IMR-90 (cell line): ENCODE results near the gene CALR. TPM values are rescaled to one million over a fixed set of nuclear protein-coding genes. Genes with fewer than 3 reads are reported as not detected.

ENCODE experiments used
- ATAC-seq: fragments of 200-7000 bp; cut with Tn5 transposase; 2 replicates; pipeline ENCODE4 v1.9.1; 2020; ENCODE audit warnings: low read depth, mild to moderate bottlenecking, moderate library complexity
- BruUV-seq: library from RNA; stranded (reverse); fragments of 400-500 nt; replicated peaks from 2 replicates; lab custom pipeline; 2021; lab: Mats Ljungman, UMichigan
- CTCF ChIA-PET: fragments of 300-600 bp; formaldehyde crosslinking; extraction: SDS; loops from one replicate; lab custom pipeline; 2021; ENCODE audit warnings: antibody characterized with exemption; lab: Yijun Ruan, JAX
- POLR2A ChIA-PET: fragments of 300-600 bp; sonication (Branson Sonifier 250); formaldehyde crosslinking; loops from one replicate; lab custom pipeline; 2022; ENCODE audit warnings: antibody characterized with exemption; ENCODE audit not compliant: unreplicated experiment; lab: Charles Lee
- DNase-seq: peaks from one replicate; pipeline ENCODE4 v3.0.0; 2013
- H2AFZ ChIP-seq: replicated peaks from 2 replicates; pipeline ENCODE3; 2013; ENCODE audit warnings: low read length, mild to moderate bottlenecking; ENCODE audit not compliant: poor library complexity
- H2AK5ac ChIP-seq: 2 replicates; pipeline ENCODE4 v1.6.1; 2013; ENCODE audit warnings: low read depth, low read length, inconsistent platforms
- H2AK9ac ChIP-seq: replicated peaks from 2 replicates; pipeline ENCODE3; 2013; ENCODE audit warnings: mild to moderate bottlenecking, low read depth, low read length, moderate library complexity; ENCODE audit not compliant: poor library complexity
- H2BK120ac ChIP-seq: 2 replicates; pipeline ENCODE4 v1.6.1; 2013; ENCODE audit warnings: low read depth, low read length, inconsistent platforms
- H2BK15ac ChIP-seq: 3 replicates; pipeline ENCODE4 v1.6.1; 2013; ENCODE audit warnings: low read depth, low read length, inconsistent platforms
- H2BK20ac ChIP-seq: 2 replicates; pipeline ENCODE4 v1.6.1; 2013; ENCODE audit warnings: low read depth, mild to moderate bottlenecking, inconsistent platforms, low read length, moderate library complexity
- H2BK5ac ChIP-seq: 2 replicates; pipeline ENCODE4 v1.6.1; 2013; ENCODE audit warnings: mild to moderate bottlenecking, low read depth, low read length, inconsistent platforms; ENCODE audit not compliant: poor library complexity, severe bottlenecking
- H3K14ac ChIP-seq: replicated peaks from 2 replicates; pipeline ENCODE4 v1.6.1; 2013; ENCODE audit warnings: low read depth, low read length, inconsistent platforms
- H3K18ac ChIP-seq: 2 replicates; pipeline ENCODE4 v1.6.1; 2013; ENCODE audit warnings: low read depth, low read length, control low read depth
- H3K23ac ChIP-seq: 2 replicates; pipeline ENCODE4 v1.6.1; 2013; ENCODE audit warnings: low read depth, low read length, inconsistent platforms
- H3K27ac ChIP-seq: 2 replicates; pipeline ENCODE4 v1.5.1; 2013; ENCODE audit warnings: mild to moderate bottlenecking, control low read depth, low read length; ENCODE audit not compliant: insufficient read depth
- H3K27me3 ChIP-seq: 2 replicates; pipeline ENCODE4 v1.6.1; 2013; ENCODE audit warnings: low read length; ENCODE audit not compliant: control insufficient read depth, insufficient read depth
- H3K36me3 ChIP-seq: 2 replicates; pipeline ENCODE4 v1.6.1; 2013; ENCODE audit warnings: low read length, mixed read lengths; ENCODE audit not compliant: control insufficient read depth, insufficient read depth
- H3K4ac ChIP-seq: 2 replicates; pipeline ENCODE4 v1.6.1; 2013; ENCODE audit warnings: low read depth, low read length, inconsistent platforms
- H3K4me1 ChIP-seq: 2 replicates; pipeline ENCODE4 v1.6.1; 2013; ENCODE audit warnings: low read length, mixed read lengths; ENCODE audit not compliant: control insufficient read depth, insufficient read depth
- H3K4me2 ChIP-seq: 2 replicates; pipeline ENCODE4 v1.6.1; 2013; ENCODE audit warnings: low read depth, mild to moderate bottlenecking, control low read depth, low read length, moderate library complexity
- H3K4me3 ChIP-seq: 2 replicates; pipeline ENCODE4 v1.5.1; 2013; ENCODE audit warnings: low read depth, mild to moderate bottlenecking, control low read depth, low read length, moderate library complexity; ENCODE audit not compliant: insufficient read depth
- H3K56ac ChIP-seq: 2 replicates; pipeline ENCODE4 v1.6.1; 2013; ENCODE audit warnings: low read length, inconsistent platforms; ENCODE audit not compliant: insufficient read depth; ENCODE audit errors: extremely low read depth
- H3K79me1 ChIP-seq, 2 experiments: 2 replicates each; pipeline ENCODE4 v1.6.1; 2013; ENCODE audit warnings: low read length in 2 of 2, inconsistent platforms in 1 of 2, low read depth in 1 of 2
- H3K9ac ChIP-seq: 2 replicates; pipeline ENCODE4 v1.6.1; 2013; ENCODE audit warnings: low read depth, low read length, control low read depth
- H3K9me1 ChIP-seq: 2 replicates; pipeline ENCODE4 v1.6.1; 2013; ENCODE audit warnings: low read length, inconsistent platforms; ENCODE audit not compliant: insufficient read depth
- H3K9me3 ChIP-seq: 2 replicates; pipeline ENCODE4 v1.6.1; 2013; ENCODE audit warnings: low read length; ENCODE audit not compliant: control insufficient read depth, insufficient read depth
- H4K20me1 ChIP-seq: 2 replicates; pipeline ENCODE4 v1.6.1; 2013; ENCODE audit warnings: low read length, inconsistent platforms; ENCODE audit not compliant: insufficient read depth
- H4K5ac ChIP-seq: 2 replicates; pipeline ENCODE4 v1.6.1; 2013; ENCODE audit warnings: mild to moderate bottlenecking, low read depth, low read length, control low read depth
- H4K8ac ChIP-seq, 2 experiments: 2 replicates each; pipeline ENCODE4 v1.6.1; 2013; ENCODE audit warnings: low read depth in 2 of 2, low read length in 2 of 2, control low read depth in 1 of 2, inconsistent platforms in 1 of 2
- H4K91ac ChIP-seq: 2 replicates; pipeline ENCODE4 v1.6.1; 2013; ENCODE audit warnings: low read depth, low read length, inconsistent platforms; ENCODE audit not compliant: insufficient read depth
- BHLHE40 ChIP-seq: fragments of 150-350 bp; IDR thresholded peaks from 2 replicates; pipeline ENCODE4 v1.6.1; 2016; ENCODE audit warnings: mild to moderate bottlenecking, low read depth, low read length
- CEBPB ChIP-seq: IDR thresholded peaks from 2 replicates; pipeline ENCODE4 v1.6.1; 2012; ENCODE audit warnings: low read depth, low read length, improper control_type of control experiment
- CHD1 ChIP-seq: IDR thresholded peaks from 2 replicates; pipeline ENCODE4 v1.6.1; 2012; ENCODE audit warnings: low read depth, low read length, improper control_type of control experiment
- CTCF ChIP-seq: conservative IDR thresholded peaks from 2 replicates; pipeline ENCODE4 v1.5.1; 2012; ENCODE audit warnings: mild to moderate bottlenecking, low read depth, low read length, improper control_type of control experiment
- FOS ChIP-seq: fragments of 150-350 bp; IDR thresholded peaks from 2 replicates; pipeline ENCODE4 v1.6.1; 2016; ENCODE audit warnings: low read depth, low read length
- MAFK ChIP-seq: IDR thresholded peaks from 2 replicates; pipeline ENCODE4 v1.6.1; 2012; ENCODE audit warnings: low read depth, low read length, improper control_type of control experiment
- MAZ ChIP-seq: IDR thresholded peaks from 2 replicates; pipeline ENCODE4 v1.6.1; 2012; ENCODE audit warnings: low read depth, mild to moderate bottlenecking, low read length, improper control_type of control experiment, moderate library complexity, borderline replicate concordance
- MXI1 ChIP-seq: IDR thresholded peaks from 2 replicates; pipeline ENCODE4 v1.6.1; 2012; ENCODE audit warnings: low read depth, mild to moderate bottlenecking, low read length, moderate library complexity, borderline replicate concordance
- NFE2L2 ChIP-seq: fragments of 150-350 bp; IDR thresholded peaks from 2 replicates; pipeline ENCODE4 v1.6.1; 2016; ENCODE audit warnings: low read depth, mild to moderate bottlenecking, low read length
- POLR2A ChIP-seq: IDR thresholded peaks from 2 replicates; pipeline ENCODE4 v1.6.1; 2012; ENCODE audit warnings: mild to moderate bottlenecking, low read depth, low read length
- RAD21 ChIP-seq: IDR thresholded peaks from 2 replicates; pipeline ENCODE4 v1.6.1; 2012; ENCODE audit warnings: low read length, improper control_type of control experiment
- RFX5 ChIP-seq: IDR thresholded peaks from 2 replicates; pipeline ENCODE4 v1.8.0; 2012; ENCODE audit warnings: low read depth, mild to moderate bottlenecking, low read length, moderate library complexity
- SMC3 ChIP-seq: fragments of 150-350 bp; IDR thresholded peaks from 2 replicates; pipeline ENCODE4 v1.6.1; 2016; ENCODE audit warnings: low read depth, mild to moderate bottlenecking, antibody characterized with exemption, low read length, moderate library complexity
- USF2 ChIP-seq: fragments of 150-350 bp; IDR thresholded peaks from 2 replicates; pipeline ENCODE4 v1.6.1; 2017; ENCODE audit warnings: mild to moderate bottlenecking, antibody characterized with exemption, low read length, low read depth
- WGBS, 2 experiments: methylation state at CpG; one replicate each; pipeline versions ENCODE4 v1.1.5 to v1.1.7; 2013; ENCODE audit warnings: missing lambda C conversion rate in 2 of 2; ENCODE audit not compliant: insufficient read length in 1 of 2; ENCODE audit errors: extremely low coverage in 2 of 2; 5-methylcytosine and 5-hydroxymethylcytosine counted together
- dilution Hi-C: fragments of 300-500 bp; cut with HindIII; formaldehyde crosslinking; loops from one replicate; pipeline ENCODE4 v1.14.3; 2018; ENCODE audit warnings: low sequenced_read_pairs; ENCODE audit not compliant: unreplicated experiment
- in situ Hi-C: fragments of 300-500 bp; cut with MboI; formaldehyde crosslinking; loops from 3 replicates; pipeline ENCODE4 v1.14.3; 2019; ENCODE audit warnings: low sequenced_read_pairs, inconsistent platforms, mixed read lengths
- intact Hi-C: fragments of 100-400 bp; cut with micrococcal nuclease; formaldehyde crosslinking; loops from 2 replicates; pipeline ENCODE4 v1.10.0; 2022
- polyA plus RNA-seq, 3 experiments: library from polyadenylated mRNA; depleted of rRNA; stranded (reverse); fragments of >200 nt; gene quantifications; 2 replicates each; pipeline ENCODE4 v1.2.3, GENCODE V29; 2012; ENCODE audit warnings: low replicate concordance in 1 of 3
- total RNA-seq: library from RNA; depleted of rRNA; stranded (reverse); fragments of >200 nt; gene quantifications from 2 replicates; pipeline ENCODE4 v1.2.3, GENCODE V29; 2012
- TF ChIP-seq, protein P1 (sequence below): fragments of 150-350 bp; IDR thresholded peaks from 2 replicates; pipeline ENCODE4 v1.6.1; 2016; ENCODE audit warnings: low read depth, mild to moderate bottlenecking, low read length, moderate library complexity, borderline replicate concordance

The CALR gene
- total and polyA plus RNA-seq, 2 of the 4 experiments (the other 2 are of a cell fraction) = 1,932 to 3,358 TPM

DNA sequence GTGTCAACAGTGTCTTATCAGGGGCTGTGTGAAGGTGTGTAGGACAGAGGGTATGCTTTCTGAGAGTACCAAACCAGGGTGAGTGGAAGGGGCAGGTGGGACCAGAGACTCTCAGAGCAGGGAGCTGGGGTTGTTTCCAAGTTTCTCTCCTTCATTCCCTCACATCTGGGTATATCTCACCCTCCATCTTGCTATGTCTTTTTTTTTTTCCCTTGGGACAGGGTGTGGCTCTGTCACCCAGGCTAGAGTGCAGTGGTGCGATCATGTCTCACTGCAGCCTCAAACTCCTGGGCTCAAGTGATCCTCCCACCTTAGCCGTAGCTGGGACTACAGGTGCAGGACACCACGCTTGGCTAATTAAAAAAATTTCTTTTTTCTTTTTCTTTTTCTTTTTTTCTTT lies 41.6 kb downstream of the CALR start:
- in situ Hi-C loops (loop anchor here (5.0 to 25.0 kb wide), 4 partner anchors 112 to 757 kb away; a partner anchor contains a TSS), intact Hi-C loops (loop anchor here (2.0 to 5.0 kb wide), 2 partner anchors 171 to 267 kb away; partner anchors contain the start of genes IER2 and STX10), dilution Hi-C loops (no loop called here)
- Histone ChIP-seq H3K27ac (no peak overlapping the region), H4K20me1 (no peaks in the 10 kb centered on the region), H2BK20ac (no peak overlapping the region), H2AFZ (no peak overlapping the region), H3K18ac (no peak overlapping the region), H3K56ac (no peak overlapping the region), H3K4me1 (peaks cover 3% of the 10 kb centered on the region; the same call in 1 of the 2 replicates), H2BK15ac (no peak overlapping the region), H3K14ac (no peak overlapping the region), H3K4me3 (no peak overlapping the region), H2AK9ac (no peak overlapping the region), H4K5ac (no peak overlapping the region), H3K79me1 (no peaks in the 10 kb centered on the region; a peak in 1 of 4 replicates), H3K27me3 (no peaks in the 10 kb centered on the region), H3K9ac (no peak overlapping the region), H3K36me3 (no peaks in the 10 kb centered on the region), H4K91ac (no peak overlapping the region), H3K4me2 (no peak overlapping the region), H3K9me1 (0 out of 2 replicates have a peak, but pooled peaks cover 2% of the 10 kb centered on the region), H2AK5ac (no peak overlapping the region; the same call in 1 of the 2 replicates), H4K8ac (no peak overlapping the region), H3K4ac (no peak overlapping the region), H2BK120ac (no peak overlapping the region), H3K9me3 (no peaks in the 10 kb centered on the region), H3K23ac (no peak overlapping the region), H2BK5ac (no peak overlapping the region)
- ChIA-PET POLR2A (no interaction called here), CTCF (no interaction called here)
- BruUV-seq = no TSS peak
- no peak for TF ChIP-seq USF2
- TF ChIP-seq MXI1 = no peak
- no peak for TF ChIP-seq CHD1
- no peak for TF ChIP-seq SMC3
- TF ChIP-seq RFX5 = no peak
- no peak for TF ChIP-seq RAD21
- no peak for TF ChIP-seq CEBPB
- no peak for TF ChIP-seq CTCF
- no peak for TF ChIP-seq POLR2A
- no peak for TF ChIP-seq FOS
- no peak for TF ChIP-seq NFE2L2
- TF ChIP-seq BHLHE40 = no peak
- no peak for TF ChIP-seq MAZ
- TF ChIP-seq, protein P1, sequence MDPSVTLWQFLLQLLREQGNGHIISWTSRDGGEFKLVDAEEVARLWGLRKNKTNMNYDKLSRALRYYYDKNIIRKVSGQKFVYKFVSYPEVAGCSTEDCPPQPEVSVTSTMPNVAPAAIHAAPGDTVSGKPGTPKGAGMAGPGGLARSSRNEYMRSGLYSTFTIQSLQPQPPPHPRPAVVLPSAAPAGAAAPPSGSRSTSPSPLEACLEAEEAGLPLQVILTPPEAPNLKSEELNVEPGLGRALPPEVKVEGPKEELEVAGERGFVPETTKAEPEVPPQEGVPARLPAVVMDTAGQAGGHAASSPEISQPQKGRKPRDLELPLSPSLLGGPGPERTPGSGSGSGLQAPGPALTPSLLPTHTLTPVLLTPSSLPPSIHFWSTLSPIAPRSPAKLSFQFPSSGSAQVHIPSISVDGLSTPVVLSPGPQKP = no peak
- TF ChIP-seq MAFK = no peak
- WGBS, 2 experiments = 83% methylated on average over 2 of the region's 3 CpGs; no CpG with 5 or more reads in 1 of the 2 experiments
- no peak for DNase-seq
- no peak for ATAC-seq
